Activated gamma-delta T cell (primary cell): ENCODE results near the gene AXIN2.
A peak's percentile ranks its signal among the peaks of the same experiment; 100 is the strongest.

Experiments used
- DNase-seq: peaks from one replicate; lab custom pipeline; 2025; lab: John Stamatoyannopoulos, UW

The AXIN2 gene

DNA sequence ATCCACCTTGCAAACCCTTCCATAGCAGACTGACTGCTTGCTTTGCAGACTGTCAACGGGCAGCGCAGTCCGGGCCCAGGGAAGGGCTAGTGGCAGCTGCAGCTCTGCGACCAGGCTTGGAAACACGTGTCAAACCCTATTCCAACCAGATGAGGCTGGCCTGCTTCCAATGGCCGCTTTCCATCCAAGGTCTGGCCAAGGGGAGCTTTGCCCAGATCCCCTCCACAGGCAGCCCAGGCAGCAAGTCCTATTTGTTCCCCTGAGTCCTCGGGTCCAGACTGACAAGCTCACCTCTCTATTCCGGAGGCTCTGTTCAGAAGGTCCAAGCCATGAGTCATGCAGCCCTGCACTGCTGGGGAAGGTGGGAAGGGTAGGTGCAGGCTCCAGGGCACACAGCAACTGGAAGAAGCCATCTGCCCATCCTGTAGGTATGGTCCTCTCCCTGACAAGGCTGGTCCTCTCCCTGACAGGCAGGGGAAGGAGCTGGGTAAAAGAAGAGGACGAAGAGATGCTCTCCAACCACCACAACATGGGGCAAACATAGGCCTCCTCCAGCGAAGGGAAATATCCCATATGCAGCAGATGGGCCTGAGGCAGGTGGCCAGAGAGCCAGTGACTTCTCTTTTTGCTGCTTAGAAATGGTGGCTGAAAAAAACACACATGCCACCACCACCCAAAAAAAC, 22.6 kb upstream of the AXIN2 start:
- DNase-seq, result no peak

DNA sequence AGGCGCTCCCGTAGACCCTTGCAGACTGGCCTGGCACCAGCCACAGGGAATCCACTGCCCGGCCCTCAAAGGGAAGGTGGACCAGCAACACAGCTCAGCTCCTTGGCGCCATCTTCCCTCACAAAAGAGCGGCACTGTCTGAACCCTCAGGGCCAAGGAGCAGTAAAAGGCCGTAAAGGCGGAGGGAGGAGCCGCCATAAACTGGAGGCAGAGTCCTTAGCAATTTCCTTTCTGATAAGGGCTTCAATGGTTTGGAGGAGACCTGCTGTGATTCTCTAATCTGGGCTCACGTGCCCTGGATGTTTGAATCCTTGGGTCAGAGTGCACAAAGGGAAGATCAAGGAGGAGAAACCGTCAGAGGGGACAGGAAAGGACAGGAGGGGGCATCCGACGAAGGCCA, 15.5 kb upstream of the AXIN2 start:
- no peak for DNase-seq

DNA sequence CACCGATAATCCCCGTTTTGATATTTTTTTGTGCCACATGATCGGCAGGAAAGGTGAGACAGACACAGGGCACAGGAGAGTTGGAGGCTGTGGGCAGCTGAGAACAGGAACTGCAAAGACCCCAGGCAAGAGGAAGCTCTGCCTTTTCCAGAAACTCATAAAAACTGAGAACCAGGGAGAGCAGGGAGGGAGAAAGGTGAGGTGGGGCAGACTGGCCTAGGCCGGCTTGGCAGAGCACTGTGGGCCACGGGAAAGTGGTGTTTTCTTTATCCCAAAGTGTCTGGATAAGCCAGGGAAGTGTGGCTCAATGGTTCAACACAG, 11.8 kb upstream of the AXIN2 start:
- no peak for DNase-seq

DNA sequence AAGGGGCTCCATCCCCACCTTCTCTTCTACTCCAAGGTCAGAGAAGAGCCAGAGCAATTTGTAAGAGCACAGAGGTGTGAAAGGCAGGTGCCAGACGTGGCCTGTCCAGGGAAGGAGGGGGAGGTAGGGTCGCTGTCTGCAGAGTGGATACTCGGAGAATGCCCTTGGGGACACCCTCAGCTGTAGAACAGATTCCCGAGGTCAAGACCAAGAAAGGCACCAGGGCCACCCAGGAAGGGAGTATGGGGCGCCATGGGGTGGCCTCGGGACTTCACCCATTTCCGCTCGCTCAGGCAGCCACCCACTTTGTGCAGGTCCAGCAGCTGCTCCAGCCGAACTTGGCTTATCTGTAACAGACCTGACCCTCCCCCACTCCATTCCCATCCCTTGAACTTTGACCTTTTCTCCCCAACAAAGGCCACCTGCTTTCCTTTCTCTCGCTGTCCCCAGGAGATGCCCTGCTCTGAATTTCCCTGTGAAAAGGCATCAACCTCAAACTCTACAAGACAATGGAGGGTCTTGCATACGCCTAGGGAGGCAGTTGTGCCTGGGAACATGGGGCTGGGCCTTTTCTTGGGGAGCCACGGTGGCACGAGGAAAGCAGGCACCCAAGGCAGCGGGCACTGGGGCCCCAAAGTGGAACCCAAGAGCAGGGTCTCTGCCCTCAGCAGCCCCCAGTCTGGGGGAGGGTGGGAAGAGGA, 11.3 kb upstream of the AXIN2 start:
- no peak for DNase-seq

- DNase-seq, result no peak
These were observed 10.7 kb upstream of the AXIN2 start for GRCh38 chr17:65572186-65572580.

DNA sequence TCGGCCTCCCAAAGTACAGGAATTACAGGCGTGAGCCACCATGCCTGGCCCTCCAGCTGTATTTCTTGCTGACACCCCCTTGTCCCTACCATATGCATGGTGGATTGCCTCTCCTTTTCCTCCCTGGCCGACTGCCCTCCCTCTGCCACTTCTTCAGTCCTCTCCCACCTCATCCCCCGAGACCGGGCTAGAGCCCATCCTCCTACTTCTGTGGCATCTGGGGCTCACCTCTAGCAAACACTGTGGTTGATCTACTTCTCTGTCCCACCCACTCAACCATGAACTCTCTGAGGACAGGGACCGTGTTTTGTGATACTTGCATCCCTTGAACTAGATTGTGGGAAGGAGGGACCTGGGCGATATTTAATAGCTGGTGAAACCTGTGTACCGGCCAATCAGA, 7.5 kb upstream of the AXIN2 start:
- no peak for DNase-seq

DNA sequence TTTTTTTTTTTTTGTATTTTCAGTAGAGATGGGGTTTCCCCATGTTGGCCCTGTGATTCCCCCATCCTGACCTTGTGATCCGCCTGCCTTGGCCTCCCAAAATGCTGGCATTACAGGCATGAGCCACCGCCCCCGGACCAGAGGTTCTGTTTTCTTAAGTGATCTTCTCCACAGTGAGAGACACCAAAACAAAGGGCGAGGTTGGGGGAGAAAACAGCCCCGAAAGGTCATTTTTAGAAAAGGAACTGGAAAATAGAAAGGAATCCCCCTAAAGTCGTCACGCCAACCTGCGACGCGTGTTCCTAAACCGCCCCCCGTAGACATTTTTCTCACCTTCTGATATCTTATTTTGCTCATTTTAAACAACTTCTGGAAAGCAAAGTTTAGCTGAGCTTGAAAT, 6.1 kb upstream of the AXIN2 start:
- DNase-seq, result no peak

DNA sequence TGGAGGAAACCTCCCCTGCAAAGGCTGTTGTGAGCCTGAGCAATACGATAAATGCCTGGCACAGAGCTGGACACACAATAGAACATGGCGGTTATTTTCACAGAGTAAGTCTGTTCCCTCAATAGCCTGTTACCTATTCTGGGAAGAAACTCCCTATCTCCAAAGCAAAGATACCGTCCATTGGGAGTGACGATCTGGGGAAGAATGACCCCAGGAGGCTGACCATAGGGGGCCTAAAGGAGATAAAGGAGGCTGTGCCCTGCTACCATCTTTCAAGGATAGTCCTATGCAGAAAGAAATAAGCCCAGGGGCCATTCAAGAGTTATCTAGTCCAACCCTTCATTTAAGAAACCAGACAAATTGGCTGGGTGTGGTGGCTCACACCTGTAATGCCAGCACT, 4.1 kb upstream of the AXIN2 start:
- no peak for DNase-seq

DNA sequence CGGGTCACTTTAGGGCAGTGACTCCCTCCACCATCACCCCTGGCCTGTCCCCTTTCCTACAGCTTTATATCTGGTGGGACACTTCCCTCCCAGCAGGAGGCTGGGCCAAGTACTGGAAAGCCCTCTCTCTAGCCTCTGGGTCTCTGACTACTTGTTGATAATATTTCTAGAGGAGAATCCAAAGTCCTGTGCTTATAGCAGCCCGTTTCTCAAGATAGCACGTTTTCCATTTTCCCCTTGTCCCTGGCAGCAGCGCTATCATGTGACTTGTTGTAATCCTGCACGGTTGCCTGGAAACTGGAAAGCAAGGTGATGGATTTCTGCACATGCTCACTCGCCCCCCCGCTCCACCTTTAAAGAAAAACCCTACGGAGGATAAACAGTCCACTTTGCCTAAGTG, 3.3 kb upstream of the AXIN2 start:
- DNase-seq, result no peak

GRCh38 chr17:65562206-65562531, 721 bp upstream of the AXIN2 start:
- DNase-seq, result no peak

- peak; percentile 53 for DNase-seq
These were observed 608 bp downstream of the AXIN2 start for GRCh38 chr17:65560628-65561451.

GRCh38 chr17:65559804-65560627, 1.4 kb downstream of the AXIN2 start:
- no peak for DNase-seq

DNA sequence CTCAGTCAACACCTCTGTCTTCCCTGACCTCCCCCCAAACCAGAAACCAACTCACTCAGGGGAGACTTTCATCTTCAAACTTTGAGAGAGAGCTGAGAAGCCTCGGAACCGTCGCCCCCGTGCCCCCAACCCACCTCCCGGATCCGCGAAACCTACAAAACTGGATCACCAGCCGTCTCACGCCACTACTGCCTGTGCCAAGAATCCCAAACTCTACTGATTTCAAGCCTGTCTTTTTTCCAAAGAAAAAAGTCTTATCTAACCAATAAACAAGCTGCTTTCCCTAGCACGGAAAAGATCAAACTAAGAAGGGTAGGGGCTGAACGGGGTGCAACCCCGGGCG, 2.0 kb downstream of the AXIN2 start:
- DNase-seq, result no peak

- no peak for DNase-seq
These were observed 2.6 kb downstream of the AXIN2 start for GRCh38 chr17:65558683-65559460.

DNA sequence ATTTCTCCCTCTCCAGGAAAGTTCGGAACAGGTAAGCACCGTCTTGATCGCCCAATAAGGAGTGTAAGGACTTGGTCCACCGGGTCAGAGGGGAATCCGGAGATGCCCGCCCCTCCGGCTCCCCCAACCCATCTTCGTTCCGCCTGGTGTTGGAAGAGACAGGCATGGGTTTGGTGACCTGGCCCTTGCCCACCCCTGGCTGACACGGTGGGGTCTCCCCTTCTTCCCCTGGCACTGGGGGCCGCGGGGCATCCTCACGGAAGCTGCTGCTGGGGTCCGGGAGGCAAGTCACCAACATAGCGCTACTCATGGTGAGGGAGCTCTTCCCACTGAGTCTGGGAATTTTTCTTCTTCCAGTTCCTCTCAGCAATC, 3.2 kb downstream of the AXIN2 start:
- no peak for DNase-seq

DNA sequence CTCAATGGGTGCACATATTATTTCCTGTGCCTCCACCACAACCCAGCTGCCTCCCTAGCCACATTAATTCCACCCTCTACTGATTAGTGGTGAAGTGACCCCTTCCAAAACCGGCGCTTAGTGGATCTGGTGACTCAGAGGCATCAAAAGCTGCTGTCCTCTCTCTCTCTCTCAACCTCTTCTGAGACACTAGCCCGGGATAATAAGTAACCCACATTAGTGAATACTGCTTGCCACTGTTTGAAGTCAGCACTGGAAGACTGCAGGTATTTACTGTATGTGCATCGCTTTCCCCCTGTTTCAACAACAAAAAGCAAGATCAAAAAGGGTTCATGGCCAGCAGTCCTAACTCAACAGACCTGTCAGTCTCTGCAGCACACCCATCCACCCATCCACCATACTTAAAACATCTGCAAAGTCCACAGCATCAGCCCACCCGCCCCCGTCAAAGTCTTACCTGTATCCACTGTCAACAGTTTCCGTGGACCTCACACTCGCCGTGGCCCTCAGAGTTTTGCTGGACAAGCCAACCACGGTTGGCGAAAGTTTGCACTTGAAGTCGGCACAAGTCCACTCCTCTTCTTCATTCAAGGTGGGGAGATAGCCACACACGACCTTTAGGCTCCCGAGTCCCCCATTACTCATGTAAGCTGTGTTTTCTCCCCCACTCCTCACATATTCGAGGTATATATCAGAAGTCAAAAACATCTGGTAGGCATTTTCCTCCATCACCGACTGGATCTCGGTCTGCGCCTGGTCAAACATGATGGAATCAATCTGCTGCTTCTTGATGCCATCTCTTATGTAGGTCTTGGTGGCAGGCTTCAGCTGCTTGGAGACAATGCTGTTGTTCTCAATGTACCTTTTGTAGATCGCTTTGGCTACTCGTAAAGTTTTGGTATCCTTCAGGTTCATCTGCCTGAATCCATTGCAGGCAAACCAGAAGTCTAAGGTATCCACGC, 3.8 kb downstream of the AXIN2 start:
- no peak for DNase-seq

- DNase-seq, result no peak
These were observed 4.5 kb downstream of the AXIN2 start for GRCh38 chr17:65556910-65557348.

DNA sequence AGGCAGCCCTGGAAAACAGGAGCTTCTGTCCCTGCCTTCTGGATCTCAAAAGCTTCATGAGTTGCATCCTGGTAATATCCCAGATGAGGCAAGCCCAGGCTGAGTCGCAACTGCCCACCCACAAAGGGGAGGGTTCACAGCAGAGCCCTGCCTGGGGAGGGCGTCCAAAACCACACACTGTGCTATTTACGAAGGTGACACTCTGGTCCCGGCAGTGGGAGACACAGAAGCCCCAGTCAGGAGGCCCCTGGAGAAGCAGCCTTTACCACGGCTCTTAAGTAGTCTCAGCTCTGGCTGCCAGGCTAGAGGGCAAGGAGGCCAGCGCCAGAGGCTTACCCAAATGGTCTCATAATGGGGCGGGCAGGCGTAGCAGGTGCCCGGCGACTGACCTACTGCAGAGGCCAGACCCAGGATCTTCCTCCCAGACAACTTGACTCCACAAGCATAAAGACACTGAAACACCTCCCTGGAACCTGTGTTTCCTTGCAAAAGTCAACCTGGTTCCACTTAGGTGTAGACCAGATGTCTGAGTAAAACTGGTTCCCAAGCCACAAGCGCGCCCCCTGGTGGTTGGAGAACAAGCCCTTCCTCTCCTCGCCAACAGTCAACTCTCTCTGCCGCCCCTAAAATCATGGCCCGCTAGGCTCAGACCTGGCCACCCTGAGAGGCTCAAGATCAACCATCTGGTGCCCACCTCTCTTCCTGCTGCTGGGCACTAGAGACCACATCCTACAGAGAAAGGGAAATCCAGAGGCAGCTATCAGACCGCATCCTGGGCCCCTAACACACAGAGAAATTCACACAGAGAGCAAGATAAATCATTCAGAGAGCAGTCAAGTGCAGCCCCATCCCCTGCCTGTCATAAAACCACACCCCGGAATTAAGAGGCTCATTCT, 5.2 kb downstream of the AXIN2 start:
- no peak for DNase-seq

DNA sequence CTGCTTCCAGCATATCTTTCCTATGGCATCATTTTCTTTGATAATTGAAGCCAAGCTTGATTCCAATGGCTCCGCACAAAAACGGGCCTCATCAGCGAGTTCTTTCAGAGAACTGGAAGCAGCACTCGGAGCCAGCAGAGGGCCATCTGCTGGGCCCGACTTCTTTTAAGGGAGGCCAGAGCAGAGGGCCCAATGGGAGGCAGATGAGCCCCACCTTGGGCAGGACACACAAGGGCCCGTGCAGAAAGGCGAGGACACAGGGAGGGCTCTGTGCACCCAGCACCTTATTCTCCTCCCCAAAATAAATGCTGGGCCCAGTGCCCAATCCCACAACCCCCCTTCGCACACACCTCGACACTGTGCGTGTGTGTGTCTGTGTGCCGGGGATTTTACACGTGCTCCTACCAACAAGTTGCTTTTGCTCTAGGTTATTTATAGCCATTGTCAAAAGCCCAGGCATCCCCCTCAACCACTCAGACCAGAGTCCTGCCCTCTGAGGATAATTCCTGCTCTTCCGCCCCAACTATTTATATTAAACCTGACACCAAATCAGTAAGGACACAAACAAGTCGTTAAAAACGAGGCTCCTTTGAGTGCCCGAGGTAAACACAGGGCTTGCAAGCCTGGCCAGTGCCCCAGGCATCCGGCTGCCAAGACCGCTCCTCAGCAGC, 6.8 kb downstream of the AXIN2 start:
- no peak for DNase-seq
